HepG2 (cell line): ENCODE results near the gene CEP78. TPM values are rescaled to one million over a fixed set of nuclear protein-coding genes. Genes with fewer than 3 reads are reported as not detected.
A peak's percentile ranks its signal among the peaks of the same experiment; 100 is the strongest.

Source experiments
- BRCA1 ChIP-seq: sonication (generic); formaldehyde crosslinking; IDR thresholded peaks from 2 replicates; pipeline ENCODE4 v1.4.0; 2020; ENCODE audit warnings: missing genetic modification reagents
- ETV6 ChIP-seq: sonication (generic); formaldehyde crosslinking; conservative IDR thresholded peaks from 2 replicates; pipeline ENCODE4 v1.4.0; 2020; ENCODE audit warnings: missing genetic modification reagents
- HNF1B ChIP-seq: sonication (generic); formaldehyde crosslinking; IDR thresholded peaks from 2 replicates; pipeline ENCODE4 v1.5.1; 2020; ENCODE audit warnings: mild to moderate bottlenecking, moderate library complexity, missing genetic modification reagents
- IRX3 ChIP-seq: sonication (generic); formaldehyde crosslinking; IDR thresholded peaks from 2 replicates; pipeline ENCODE4 v1.8.1; 2023; ENCODE audit warnings: mild to moderate bottlenecking, low read depth, missing genetic modification reagents, borderline replicate concordance
- RBM39 ChIP-seq: fragments of 200-400 bp; formaldehyde crosslinking; IDR thresholded peaks from one replicate; pipeline ENCODE4 v1.6.1; 2018; ENCODE audit warnings: antibody characterized with exemption, mild to moderate bottlenecking, low read depth, low read length; ENCODE audit not compliant: poor library complexity, severe bottlenecking
- SP5 ChIP-seq: IDR thresholded peaks from 2 replicates; pipeline ENCODE4 v1.6.1; 2016; ENCODE audit warnings: low read depth, borderline replicate concordance
- ZBTB33 ChIP-seq: sonication (generic); formaldehyde crosslinking; IDR thresholded peaks from 2 replicates; pipeline ENCODE4 v1.4.0; 2020; ENCODE audit warnings: missing genetic modification reagents
- ZNF143 ChIP-seq: sonication (generic); formaldehyde crosslinking; IDR thresholded peaks from 2 replicates; pipeline ENCODE4 v1.4.0; 2020; ENCODE audit warnings: missing genetic modification reagents
- polyA plus RNA-seq, 8 experiments: library from polyadenylated mRNA; depleted of rRNA in 3 of 8; stranded (reverse) in 7 of 8; unstranded in 1 of 8; fragments of >200 nt; fragmentation: Illumina TruSeq in 4 of 8; extraction: Trizol in 4 of 8; gene quantifications; 2 replicates each; pipeline versions ENCODE4 v1.2.1 to v1.2.3, GENCODE V29; 2011 to 2016; ENCODE audit warnings: low read depth in 4 of 8, missing spikeins in 1 of 8, mixed read lengths in 1 of 8; ENCODE audit not compliant: insufficient read depth in 1 of 8
- total RNA-seq, 5 experiments: library from RNA; depleted of rRNA; stranded (reverse); fragments of >200 nt; fragmentation: Illumina TruSeq; extraction: Trizol; gene quantifications; 2 replicates each; pipeline ENCODE4 v1.2.3, GENCODE V29; 2016; ENCODE audit warnings: low read depth in 1 of 5

The CEP78 gene
- total and polyA plus RNA-seq, 2 of the 13 experiments (the other 11 are each of a cell fraction or from before 2014, with no cell fraction given): 5.1 to 30.8 TPM

- no peak for TF ChIP-seq ZBTB33 (CRISPR knock-in tag)
- no peak for TF ChIP-seq IRX3 (CRISPR knock-in tag)
- TF ChIP-seq ZNF143 (CRISPR knock-in tag): no peak
- TF ChIP-seq BRCA1: no peak
- no peak; the same call in 1 of the 2 replicates for TF ChIP-seq HNF1B (CRISPR knock-in tag)
- TF ChIP-seq ETV6: no peak
- peak; percentile 49; the same call in 1 of the 2 replicates for TF ChIP-seq SP5
- peak; percentile 14 for TF ChIP-seq RBM39
These were observed 60.5 kb downstream of the CEP78 start (continued) for GRCh38 chr9:78296201-78296892.
